Neural progenitor cell (in vitro differentiated cells): Measurements from ENCODE around the gene KRTAP4-6.

ENCODE experiments used
- CTCF ChIP-seq: fragments of 200-600 bp; sonication (generic); IDR thresholded peaks from 2 replicates; pipeline ENCODE4 v1.5.1; 2017; ENCODE audit warnings: antibody characterized with exemption, mild to moderate bottlenecking
- EZH2phosphoT487 ChIP-seq: fragments of 200-600 bp; sonication (generic); IDR thresholded peaks from 2 replicates; pipeline ENCODE4 v1.6.1; 2017; ENCODE audit warnings: antibody characterized with exemption

- no peak for TF ChIP-seq EZH2phosphoT487
- TF ChIP-seq CTCF, result no peak
Observed at GRCh38 chr17:41140360-41141131, at the start of gene KRTAP4-6.
